HCT116 (cell line): ENCODE data around the gene FERMT1. TPM values are rescaled to one million over a fixed set of nuclear protein-coding genes. Genes with fewer than 3 reads are reported as not detected.

Experiments used
- ATAC-seq: fragments of 200-7000 bp; cut with Tn5 transposase; 2 replicates; pipeline ENCODE4 v1.9.1; 2020; ENCODE audit warnings: mild to moderate bottlenecking, moderate library complexity
- BruUV-seq: library from RNA; stranded (reverse); fragments of 400-500 nt; replicated peaks from 2 replicates; lab custom pipeline; 2021; lab: Mats Ljungman, UMichigan
- CTCF ChIA-PET: fragments of 300-600 bp; sonication (Branson Sonifier 250); formaldehyde crosslinking; loops from one replicate; lab custom pipeline; 2021; ENCODE audit warnings: antibody characterized with exemption; lab: Charles Lee
- POLR2A ChIA-PET: fragments of 300-600, 350-600 bp; sonication (Branson Sonifier 250); formaldehyde crosslinking; loops from one replicate; lab custom pipeline; 2021; ENCODE audit warnings: antibody characterized with exemption; lab: Charles Lee
- RAD21 ChIA-PET, 2 experiments: fragments of 300-600 bp; sonication (Branson Sonifier 250); formaldehyde crosslinking; loops; one replicate each; lab custom pipeline; 2023; ENCODE audit warnings: low total read pairs in 2 of 2; ENCODE audit not compliant: uncharacterized antibody in 2 of 2, unreplicated experiment in 2 of 2, low non-redundant PET in 1 of 2; lab: Charles Lee
- DNase-seq: peaks from one replicate; pipeline ENCODE4 v3.0.0-alpha.2; 2010; ENCODE audit warnings: low read depth, low spot score
- H2AFZ ChIP-seq: fragments of 200-600 bp; shearing (Covaris generic), sonication (generic); 2 replicates; pipeline ENCODE4 v1.6.1; 2017; ENCODE audit warnings: low read depth, mixed run types, mixed read lengths, antibody characterized with exemption, low read length; ENCODE audit not compliant: poor library complexity, severe bottlenecking
- H3K27ac ChIP-seq: 2 replicates; pipeline ENCODE4 v1.5.1; 2012; ENCODE audit warnings: low read depth, low read length
- H3K27me3 ChIP-seq: fragments of 200-600 bp; sonication (generic); 2 replicates; pipeline ENCODE4 v1.6.1; 2016; ENCODE audit warnings: mixed run types, low read length, mixed read lengths; ENCODE audit not compliant: insufficient read depth
- H3K36me3 ChIP-seq, 2 experiments: fragments of 200-500 bp in 1 of 2; fragments of 200-600 bp in 1 of 2; sonication (Bioruptor generic) in 1 of 2; sonication (generic) in 1 of 2; 2 replicates each; pipeline versions ENCODE4 v1.5.1 to v1.6.1; 2014 to 2016; ENCODE audit warnings: low read length in 2 of 2, inconsistent platforms in 1 of 2, mixed read lengths in 1 of 2, mixed run types in 1 of 2; ENCODE audit not compliant: insufficient read depth in 2 of 2, control insufficient read depth in 1 of 2
- H3K4me1 ChIP-seq, 2 experiments: fragments of 200-600 bp in 1 of 2; sonication (generic) in 1 of 2; 2 replicates each; pipeline versions ENCODE4 v1.5.1 to v1.6.1; 2012 to 2017; ENCODE audit warnings: low read length in 2 of 2, inconsistent platforms in 1 of 2, mild to moderate bottlenecking in 1 of 2, mixed read lengths in 1 of 2, mixed run types in 1 of 2, moderate library complexity in 1 of 2; ENCODE audit not compliant: insufficient read depth in 2 of 2, control insufficient read depth in 1 of 2
- H3K4me2 ChIP-seq: fragments of 200-600 bp; sonication (generic); 2 replicates; pipeline ENCODE4 v1.6.1; 2017; ENCODE audit warnings: mixed run types, low read length, mixed read lengths
- H3K4me3 ChIP-seq, 2 experiments: fragments of 200-600 bp in 1 of 2; sonication (generic) in 1 of 2; replicated peaks in 1 of 2; 2 replicates each; pipeline ENCODE4 v1.5.1; 2011 to 2016; ENCODE audit warnings: low read length in 2 of 2, control low read depth in 1 of 2, low read depth in 1 of 2, mild to moderate bottlenecking in 1 of 2, mixed read lengths in 1 of 2, mixed run types in 1 of 2
- H3K79me2 ChIP-seq: fragments of 200-600 bp; sonication (generic); 2 replicates; pipeline ENCODE4 v1.6.1; 2017; ENCODE audit warnings: mild to moderate bottlenecking, mixed run types, low read length, moderate library complexity, mixed read lengths; ENCODE audit not compliant: insufficient read depth
- H3K9ac ChIP-seq: fragments of 200-600 bp; sonication (generic); 2 replicates; pipeline ENCODE4 v1.6.1; 2016; ENCODE audit warnings: low read length, mixed read lengths
- H3K9me2 ChIP-seq: fragments of 200-600 bp; sonication (generic), shearing (Covaris generic); 2 replicates; pipeline ENCODE4 v1.6.1; 2017; ENCODE audit warnings: mixed run types, mild to moderate bottlenecking, moderate library complexity; ENCODE audit not compliant: insufficient read depth
- H3K9me3 ChIP-seq, 2 experiments: fragments of 200-500 bp in 1 of 2; fragments of 200-600 bp in 1 of 2; sonication (Bioruptor generic) in 1 of 2; sonication (generic) in 1 of 2; 2 replicates each; pipeline ENCODE4 v1.6.1; 2014 to 2017; ENCODE audit warnings: low read length in 2 of 2, mixed read lengths in 2 of 2, inconsistent platforms in 1 of 2, low read depth in 1 of 2, mild to moderate bottlenecking in 1 of 2, mixed run types in 1 of 2, moderate library complexity in 1 of 2; ENCODE audit not compliant: control insufficient read depth in 1 of 2, insufficient read depth in 1 of 2
- H4K20me1 ChIP-seq: fragments of 200-600 bp; sonication (generic), shearing (Covaris generic); 2 replicates; pipeline ENCODE4 v1.6.1; 2017; ENCODE audit warnings: mixed run types, mild to moderate bottlenecking, moderate library complexity; ENCODE audit not compliant: insufficient read depth
- EGR1 ChIP-seq: IDR thresholded peaks from 2 replicates; pipeline ENCODE4 v1.6.1; 2012; ENCODE audit warnings: low read depth
- EZH2phosphoT487 ChIP-seq: fragments of 200-600 bp; IDR thresholded peaks from 2 replicates; pipeline ENCODE4 v1.6.1; 2018; ENCODE audit warnings: antibody characterized with exemption, borderline replicate concordance
- FOSL1 ChIP-seq: IDR thresholded peaks from 2 replicates; pipeline ENCODE4 v1.6.1; 2012; ENCODE audit warnings: low read depth
- POLR2A ChIP-seq: IDR thresholded peaks from 2 replicates; pipeline ENCODE4 v1.7.0; 2011; ENCODE audit warnings: borderline replicate concordance; ENCODE audit not compliant: insufficient read depth, insufficient read length; ENCODE audit errors: extremely low read depth
- RAD21 ChIP-seq: IDR thresholded peaks from 2 replicates; pipeline ENCODE4 v1.6.1; 2012; ENCODE audit warnings: low read depth, mild to moderate bottlenecking
- SRF ChIP-seq: IDR thresholded peaks from 2 replicates; pipeline ENCODE4 v1.6.1; 2012; ENCODE audit warnings: low read depth
- TCF7L2 ChIP-seq: IDR thresholded peaks from 2 replicates; pipeline ENCODE4 v1.7.0; 2011; ENCODE audit warnings: borderline replicate concordance, inconsistent platforms; ENCODE audit not compliant: insufficient read depth, insufficient read length; ENCODE audit errors: extremely low read depth
- YY1 ChIP-seq: IDR thresholded peaks from 2 replicates; pipeline ENCODE4 v1.6.1; 2011; ENCODE audit warnings: low read length, low read depth, moderate library complexity, mild to moderate bottlenecking; ENCODE audit not compliant: insufficient replicate concordance; ENCODE audit errors: extremely low read depth
- ZFX ChIP-seq: fragments of 450-650 bp; IDR thresholded peaks from 2 replicates; pipeline ENCODE4 v1.6.1; 2017
- ZNF274 ChIP-seq: fragments of 200-500 bp; sonication (Bioruptor generic); IDR thresholded peaks from 2 replicates; pipeline ENCODE4 v1.6.1; 2014; ENCODE audit warnings: mild to moderate bottlenecking, low read depth, low read length, inconsistent platforms
- intact Hi-C: fragments of 100-400 bp; cut with micrococcal nuclease; formaldehyde crosslinking; loops from 2 replicates; pipeline ENCODE4 v1.10.0; 2022
- total RNA-seq: library from RNA; stranded (reverse); gene quantifications from one replicate; pipeline ENCODE4 v1.2.1, GENCODE V29; 2021; ENCODE audit not compliant: unreplicated experiment
- TF ChIP-seq, protein P1 (sequence below): IDR thresholded peaks from 2 replicates; pipeline ENCODE4 v1.6.1; 2012
- TF ChIP-seq, protein P2 (sequence below): IDR thresholded peaks from 2 replicates; pipeline ENCODE4 v1.6.1; 2012
- TF ChIP-seq, protein P3 (sequence below), 3 experiments: fragments of 200-600 bp in 1 of 3; sonication (generic) in 1 of 3; IDR thresholded peaks in 2 of 3; conservative IDR thresholded peaks in 1 of 3; 2 replicates each; pipeline ENCODE4 v1.5.1; 2012 to 2017; ENCODE audit warnings: low read depth in 2 of 3, low read length in 2 of 3, antibody characterized with exemption in 1 of 3, borderline replicate concordance in 1 of 3, control low read depth in 1 of 3, mild to moderate bottlenecking in 1 of 3, mixed read lengths in 1 of 3, mixed run types in 1 of 3, moderate library complexity in 1 of 3; ENCODE audit not compliant: insufficient read depth in 1 of 3
- TF ChIP-seq, protein P4 (sequence below): IDR thresholded peaks from 2 replicates; pipeline ENCODE4 v1.6.1; 2011; ENCODE audit warnings: mild to moderate bottlenecking, low read length, moderate library complexity; ENCODE audit not compliant: insufficient replicate concordance; ENCODE audit errors: extremely low read depth

Gene FERMT1
- total RNA-seq, 1 experiment from 2014 or later = 34.9 TPM

DNA sequence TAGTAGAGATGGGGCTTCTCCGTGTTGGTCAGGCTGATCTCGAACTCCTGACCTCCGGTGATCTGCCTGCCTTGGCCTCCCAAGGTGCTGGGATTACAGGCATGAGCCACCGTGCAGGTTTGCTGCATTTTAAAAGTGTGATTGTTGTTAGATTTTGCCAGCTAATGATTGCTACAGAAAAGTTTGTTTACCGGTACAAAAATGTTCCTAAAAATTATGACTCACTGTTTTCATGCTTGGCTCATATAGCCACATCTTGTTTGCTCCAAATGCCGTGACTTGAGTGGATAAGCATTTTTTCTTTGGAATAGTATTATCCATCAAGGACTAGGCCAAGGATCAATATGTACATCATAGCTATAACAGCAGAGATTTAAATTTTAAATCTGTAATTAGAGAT lies 93.3 kb downstream of the FERMT1 start:
- H3K27me3 ChIP-seq = no peaks in the 10 kb centered on the region
- H4K20me1 ChIP-seq = peaks cover 10% of the 10 kb centered on the region; the same call in 1 of the 2 replicates
- no peak overlapping the region for H3K9ac ChIP-seq
- peaks cover 52% of the 10 kb centered on the region for H3K79me2 ChIP-seq
- H3K27ac ChIP-seq = no peak overlapping the region
- H3K9me3 ChIP-seq = peaks cover 0 to 5% of the 10 kb centered on the region in 2 experiments; a peak in 1 of 4 replicates
- no peak overlapping the region for H3K4me2 ChIP-seq
- no TSS peak for BruUV-seq
- H3K36me3 ChIP-seq = peaks cover 10 to 25% of the 10 kb centered on the region in 2 experiments; a peak in 3 of 4 replicates
- RAD21 ChIA-PET = no interaction called here
- TF ChIP-seq, protein P1, sequence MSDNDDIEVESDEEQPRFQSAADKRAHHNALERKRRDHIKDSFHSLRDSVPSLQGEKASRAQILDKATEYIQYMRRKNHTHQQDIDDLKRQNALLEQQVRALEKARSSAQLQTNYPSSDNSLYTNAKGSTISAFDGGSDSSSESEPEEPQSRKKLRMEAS = no peak
- TF ChIP-seq SRF = no peak
- TF ChIP-seq YY1 = no peak
- TF ChIP-seq ZFX = no peak
- TF ChIP-seq POLR2A = no peak
- TF ChIP-seq, protein P2, sequence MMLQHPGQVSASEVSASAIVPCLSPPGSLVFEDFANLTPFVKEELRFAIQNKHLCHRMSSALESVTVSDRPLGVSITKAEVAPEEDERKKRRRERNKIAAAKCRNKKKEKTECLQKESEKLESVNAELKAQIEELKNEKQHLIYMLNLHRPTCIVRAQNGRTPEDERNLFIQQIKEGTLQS = no peak
- TF ChIP-seq FOSL1 = no peak
- TF ChIP-seq ZNF274 = no peak
- TF ChIP-seq, protein P3, sequence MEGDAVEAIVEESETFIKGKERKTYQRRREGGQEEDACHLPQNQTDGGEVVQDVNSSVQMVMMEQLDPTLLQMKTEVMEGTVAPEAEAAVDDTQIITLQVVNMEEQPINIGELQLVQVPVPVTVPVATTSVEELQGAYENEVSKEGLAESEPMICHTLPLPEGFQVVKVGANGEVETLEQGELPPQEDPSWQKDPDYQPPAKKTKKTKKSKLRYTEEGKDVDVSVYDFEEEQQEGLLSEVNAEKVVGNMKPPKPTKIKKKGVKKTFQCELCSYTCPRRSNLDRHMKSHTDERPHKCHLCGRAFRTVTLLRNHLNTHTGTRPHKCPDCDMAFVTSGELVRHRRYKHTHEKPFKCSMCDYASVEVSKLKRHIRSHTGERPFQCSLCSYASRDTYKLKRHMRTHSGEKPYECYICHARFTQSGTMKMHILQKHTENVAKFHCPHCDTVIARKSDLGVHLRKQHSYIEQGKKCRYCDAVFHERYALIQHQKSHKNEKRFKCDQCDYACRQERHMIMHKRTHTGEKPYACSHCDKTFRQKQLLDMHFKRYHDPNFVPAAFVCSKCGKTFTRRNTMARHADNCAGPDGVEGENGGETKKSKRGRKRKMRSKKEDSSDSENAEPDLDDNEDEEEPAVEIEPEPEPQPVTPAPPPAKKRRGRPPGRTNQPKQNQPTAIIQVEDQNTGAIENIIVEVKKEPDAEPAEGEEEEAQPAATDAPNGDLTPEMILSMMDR (IDR thresholded peaks at IDR 0.05 in 2 of 3, conservative IDR thresholded peaks at IDR 0.05 in 1 of 3; ENCODE audit: borderline replicate concordance in 1 of 3, insufficient read depth in 1 of 3, low read depth in 2 of 3, low read length in 2 of 3) = no peak
- TF ChIP-seq RAD21 = no peak
- TF ChIP-seq TCF7L2 = no peak
- TF ChIP-seq, protein P4, sequence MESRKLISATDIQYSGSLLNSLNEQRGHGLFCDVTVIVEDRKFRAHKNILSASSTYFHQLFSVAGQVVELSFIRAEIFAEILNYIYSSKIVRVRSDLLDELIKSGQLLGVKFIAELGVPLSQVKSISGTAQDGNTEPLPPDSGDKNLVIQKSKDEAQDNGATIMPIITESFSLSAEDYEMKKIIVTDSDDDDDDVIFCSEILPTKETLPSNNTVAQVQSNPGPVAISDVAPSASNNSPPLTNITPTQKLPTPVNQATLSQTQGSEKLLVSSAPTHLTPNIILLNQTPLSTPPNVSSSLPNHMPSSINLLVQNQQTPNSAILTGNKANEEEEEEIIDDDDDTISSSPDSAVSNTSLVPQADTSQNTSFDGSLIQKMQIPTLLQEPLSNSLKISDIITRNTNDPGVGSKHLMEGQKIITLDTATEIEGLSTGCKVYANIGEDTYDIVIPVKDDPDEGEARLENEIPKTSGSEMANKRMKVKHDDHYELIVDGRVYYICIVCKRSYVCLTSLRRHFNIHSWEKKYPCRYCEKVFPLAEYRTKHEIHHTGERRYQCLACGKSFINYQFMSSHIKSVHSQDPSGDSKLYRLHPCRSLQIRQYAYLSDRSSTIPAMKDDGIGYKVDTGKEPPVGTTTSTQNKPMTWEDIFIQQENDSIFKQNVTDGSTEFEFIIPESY = no peak
- no peak for TF ChIP-seq EGR1
- TF ChIP-seq EZH2phosphoT487 = no peak
- TF ChIP-seq, all 23 proteins: peak for 0
- Histone ChIP-seq H3K9me2 (no peaks in the 10 kb centered on the region), H3K4me1 (no peaks in the 10 kb centered on the region), H2AFZ (no peak overlapping the region), H3K4me3 (no peak overlapping the region)
- ChIA-PET POLR2A (no interaction called here), CTCF (no interaction called here)
- ATAC-seq (no peak), DNase-seq (no peak)
- intact Hi-C loops = no loop called here
